Pancreas (tissue), 10 donors: ENCODE results near the gene CCDC40. TPM values are rescaled to one million over a fixed set of nuclear protein-coding genes. Genes with fewer than 3 reads are reported as not detected.
A peak's percentile ranks its signal among the peaks of the same experiment; 100 is the strongest.

ENCODE experiments used
- ATAC-seq, 4 donors: fragments of 200-7000 bp; cut with Tn5 transposase; one replicate each; pipeline versions ENCODE4 v1.8.0 to v1.9.1; 2020; ENCODE audit warnings: mild to moderate bottlenecking in 4 of 4, moderate library complexity in 4 of 4
- DNase-seq, 6 donors: peaks; one replicate each; pipeline ENCODE4 v3.0.0-alpha.2; 2020
- FAIRE-seq: peaks from 2 replicates; lab custom pipeline; 2012; peaks lifted over from hg19 to GRCh38; lab: Jason Lieb, UNC
- H3K27ac ChIP-seq, 4 donors: fragments of 200-600 bp; sonication (generic); 1 replicate in 3 of 4; 2 replicates in 1 of 4; pipeline versions ENCODE4 v1.5.0 to v1.8.0; 2020
- H3K27me3 ChIP-seq, 4 donors: fragments of 200-600 bp; one replicate each; pipeline ENCODE4 v1.8.0; 2021
- H3K36me3 ChIP-seq, 3 donors: fragments of 200-600 bp; sonication (generic) in 1 of 3; one replicate each; pipeline versions ENCODE4 v1.5.0 to v1.8.0; 2020 to 2021
- H3K4me1 ChIP-seq, 3 donors: fragments of 200-600 bp; one replicate each; pipeline ENCODE4 v1.8.0; 2021
- H3K4me3 ChIP-seq, 4 donors: fragments of 200-600 bp; sonication (generic) in 2 of 4; one replicate each; pipeline versions ENCODE4 v1.5.0 to v1.8.0; 2020 to 2021
- H3K9me3 ChIP-seq, 4 donors: fragments of 200-600 bp; one replicate each; pipeline ENCODE4 v1.8.0; 2021
- WGBS, 2 donors: extraction: QIAGEN DNeasy Blood & Tissue Kit; methylation state at CpG; one replicate each; pipeline ENCODE4 v1.1.7; 2013; 5-methylcytosine and 5-hydroxymethylcytosine counted together
- intact Hi-C, 3 donors: fragments of 100-400 bp; cut with DNase I; formaldehyde crosslinking; loops; one replicate each; pipeline versions ENCODE4 v1.11.1 to v1.14.2; 2022
- polyA plus RNA-seq, 2 donors: library from polyadenylated mRNA; stranded (reverse); fragments of 200-250 nt; gene quantifications; one replicate each; pipeline ENCODE4 v1.2.3, GENCODE V29; 2013
- total RNA-seq, 6 donors: library from RNA; stranded (reverse); fragmentation: NEBNext Ultra II Directional in 4 of 6; extraction: Animal tissue kit (Norgen Biotek cat#: 25700) in 4 of 6; gene quantifications; one replicate each; pipeline versions ENCODE4 v1.2.1 to v1.2.4, GENCODE V29; 2021 to 2023
- TF ChIP-seq, protein P1 (sequence below), 4 donors: fragments of 200-600 bp; sonication (generic) in 3 of 4; IDR thresholded peaks; one replicate each; pipeline versions ENCODE4 v1.5.0 to v1.8.0; 2021; ENCODE audit warnings: antibody characterized with exemption in 4 of 4
- donor health status: healthy with polysubstance abuse.
- donor health status: DM: no; HTN: no; CAD: no; lungs with moderate emphysema.
- donor health status: DM: no; HTN: no; CAD: no.
- donor health status: control.
- donor health status: control.
- donor health status: Bipolar disorder and iron deficiency.
- donor health status: DM: yes; HTN: yes; CAD: no.
- donor health status: DM: no; HTN: no; CAD: no.
- donor health status: DM: no; HTN: no; CAD: no.
- donor health status: DM: yes; HTN: yes; CAD: no.

The CCDC40 gene
- total and polyA plus RNA-seq, 8 donors, result 1.9 to 12.3 (median 3.4) TPM

DNA sequence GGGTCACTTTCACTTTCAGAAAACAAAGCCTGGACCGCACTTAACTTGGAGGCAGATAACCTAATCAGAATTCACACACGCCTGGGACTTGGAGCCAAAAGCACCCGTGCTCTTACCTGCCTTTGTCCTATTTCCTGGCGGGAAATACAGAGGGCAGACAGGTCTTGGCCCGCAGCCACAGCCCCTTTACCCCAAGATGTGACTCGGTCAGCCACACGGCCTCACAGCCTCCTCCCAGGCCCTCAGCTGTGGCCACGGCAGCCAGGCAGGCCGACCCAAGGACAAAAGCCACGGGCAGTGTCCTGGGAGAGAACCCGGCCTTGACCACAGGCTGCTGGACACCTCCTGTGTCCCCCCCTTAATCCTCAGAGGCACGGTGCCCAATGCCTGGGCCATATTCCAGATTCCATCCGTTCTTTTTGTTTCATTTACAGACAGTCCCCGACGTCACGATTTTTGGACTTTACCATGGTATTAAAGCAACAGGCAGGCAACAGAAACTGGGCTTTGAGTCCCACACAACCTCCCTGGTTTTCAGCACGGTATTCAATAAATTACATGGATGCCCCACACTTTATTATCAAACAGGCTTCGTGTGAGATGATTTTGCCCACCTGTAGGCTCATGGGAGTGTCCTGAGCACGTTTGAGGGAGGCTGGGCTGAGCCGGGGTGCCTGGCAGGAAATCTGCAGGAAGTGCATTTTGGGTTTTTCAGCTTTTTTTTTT lies 34.8 kb downstream of the CCDC40 start:
- peak overlapping the region in 3 of 4 donors; percentile 4 to 34 (median 33) for H3K4me3 ChIP-seq
- peak overlapping the region; percentile 72 to 89 (median 86) for H3K27ac ChIP-seq
- no peaks in the 10 kb centered on the region for H3K36me3 ChIP-seq
- WGBS, 2 donors, result 5 to 8% methylated on average over 20 of the region's 20 CpGs
- TF ChIP-seq, protein P1, sequence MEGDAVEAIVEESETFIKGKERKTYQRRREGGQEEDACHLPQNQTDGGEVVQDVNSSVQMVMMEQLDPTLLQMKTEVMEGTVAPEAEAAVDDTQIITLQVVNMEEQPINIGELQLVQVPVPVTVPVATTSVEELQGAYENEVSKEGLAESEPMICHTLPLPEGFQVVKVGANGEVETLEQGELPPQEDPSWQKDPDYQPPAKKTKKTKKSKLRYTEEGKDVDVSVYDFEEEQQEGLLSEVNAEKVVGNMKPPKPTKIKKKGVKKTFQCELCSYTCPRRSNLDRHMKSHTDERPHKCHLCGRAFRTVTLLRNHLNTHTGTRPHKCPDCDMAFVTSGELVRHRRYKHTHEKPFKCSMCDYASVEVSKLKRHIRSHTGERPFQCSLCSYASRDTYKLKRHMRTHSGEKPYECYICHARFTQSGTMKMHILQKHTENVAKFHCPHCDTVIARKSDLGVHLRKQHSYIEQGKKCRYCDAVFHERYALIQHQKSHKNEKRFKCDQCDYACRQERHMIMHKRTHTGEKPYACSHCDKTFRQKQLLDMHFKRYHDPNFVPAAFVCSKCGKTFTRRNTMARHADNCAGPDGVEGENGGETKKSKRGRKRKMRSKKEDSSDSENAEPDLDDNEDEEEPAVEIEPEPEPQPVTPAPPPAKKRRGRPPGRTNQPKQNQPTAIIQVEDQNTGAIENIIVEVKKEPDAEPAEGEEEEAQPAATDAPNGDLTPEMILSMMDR (IDR thresholded peaks at IDR 0.05), result no peak
- no peaks in the 10 kb centered on the region for H3K9me3 ChIP-seq
- no peak for FAIRE-seq
- no peaks in the 10 kb centered on the region for H3K27me3 ChIP-seq
- intact Hi-C loops, result loop anchor here in 1 of 3 donors (10.0 kb wide), 1 partner anchor 66 kb away; no protein-coding TSS in a partner anchor
- peak; percentile 64 to 91 (median 76) for DNase-seq
- peak; percentile 72 to 84 (median 74) for ATAC-seq
- H3K4me1 ChIP-seq, result peaks cover 7 to 32% (median 9%) of the 10 kb centered on the region in 3 donors

DNA sequence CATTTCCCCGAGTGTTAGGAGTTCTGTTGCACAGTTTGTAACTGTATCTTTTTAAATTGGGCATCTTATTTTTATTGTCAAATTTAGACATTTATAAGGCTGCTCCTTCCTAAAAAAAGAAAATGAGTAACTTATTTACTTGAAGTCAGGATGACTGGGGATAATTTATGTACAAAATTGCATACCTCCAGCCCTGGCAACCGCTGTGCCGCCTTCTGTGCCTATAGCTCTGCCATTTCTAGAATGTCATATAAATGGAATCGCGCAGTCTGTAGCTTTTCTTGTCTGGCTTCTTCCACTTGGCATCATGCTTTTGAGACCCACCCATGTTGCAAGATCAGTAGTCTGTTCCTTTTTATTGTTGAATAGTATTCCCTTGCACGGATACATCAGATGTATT lies 36.0 kb downstream of the CCDC40 start:
- Histone ChIP-seq H3K27ac (peak overlapping the region in 1 of 4 donors; percentile 85), H3K4me3 (no peak overlapping the region), H3K36me3 (no peaks in the 10 kb centered on the region), H3K4me1 (peaks cover 7 to 32% (median 9%) of the 10 kb centered on the region in 3 donors), H3K9me3 (no peaks in the 10 kb centered on the region), H3K27me3 (no peaks in the 10 kb centered on the region)
- 92 to 93% methylated on average over 6 of the region's 6 CpGs for whole genome bisulfite sequencing, 2 donors
- DNase-seq (no peak), FAIRE-seq (no peak), ATAC-seq (no peak)
- TF ChIP-seq, protein P1 (IDR thresholded peaks at IDR 0.05), result no peak
- intact Hi-C loops, result loop anchor here in 1 of 3 donors (10.0 kb wide), 1 partner anchor 68 kb away; no protein-coding TSS in a partner anchor

DNA sequence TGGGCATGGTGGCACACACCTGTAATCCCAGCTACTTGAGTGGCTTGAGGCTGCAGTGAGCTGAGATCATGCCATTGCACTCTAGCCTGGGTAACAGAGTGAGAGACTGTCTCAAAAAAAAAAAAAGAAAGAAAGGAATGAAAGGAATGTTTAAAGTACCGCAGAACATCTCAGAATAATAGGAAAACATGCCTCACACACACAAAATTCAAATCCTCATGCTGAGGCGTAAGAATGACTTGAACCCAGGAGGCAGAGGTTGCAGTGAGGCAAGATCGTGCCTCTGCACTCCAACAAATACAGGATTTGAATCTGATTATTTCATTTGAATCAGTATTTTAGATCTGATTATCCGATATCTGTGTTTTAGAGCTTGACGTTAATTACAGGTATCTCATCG lies 43.6 kb downstream of the CCDC40 start:
- H3K27me3 ChIP-seq, result no peaks in the 10 kb centered on the region
- no peaks in the 10 kb centered on the region for H3K36me3 ChIP-seq
- peaks cover 0 to 3% (median 0%) of the 10 kb centered on the region in 3 donors for H3K4me1 ChIP-seq
- no peak for DNase-seq
- intact Hi-C loops, result loop anchor here in 1 of 3 donors (5.0 kb wide), 1 partner anchor 172 kb away; no protein-coding TSS in a partner anchor
- TF ChIP-seq, protein P1 (IDR thresholded peaks at IDR 0.05), result no peak
- no peak overlapping the region for H3K27ac ChIP-seq
- WGBS, 2 donors, result 88 to 89% methylated on average over 6 of the region's 6 CpGs
- no peak overlapping the region for H3K4me3 ChIP-seq
- FAIRE-seq, result no peak
- no peaks in the 10 kb centered on the region for H3K9me3 ChIP-seq
- ATAC-seq, result no peak

DNA sequence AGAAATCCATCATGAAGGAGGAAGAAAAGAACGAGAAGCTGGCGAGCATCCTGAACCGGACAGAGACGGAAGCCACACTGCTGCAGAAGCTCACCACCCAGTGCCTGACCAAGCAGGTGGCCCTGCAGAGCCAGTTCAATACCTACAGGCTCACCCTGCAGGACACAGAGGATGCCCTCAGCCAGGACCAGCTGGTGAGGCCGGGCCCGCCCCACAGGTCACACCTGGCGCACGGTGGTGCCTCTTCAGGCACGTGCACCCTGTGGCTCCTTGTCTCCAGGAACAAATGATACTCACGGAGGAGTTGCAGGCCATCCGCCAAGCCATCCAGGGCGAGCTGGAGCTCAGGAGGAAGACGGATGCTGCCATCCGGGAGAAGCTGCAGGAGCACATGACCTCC lies 45.2 kb downstream of the CCDC40 start:
- Histone ChIP-seq H3K9me3 (no peaks in the 10 kb centered on the region), H3K27me3 (no peaks in the 10 kb centered on the region), H3K27ac (no peak overlapping the region), H3K4me3 (no peak overlapping the region), H3K4me1 (peaks cover 0 to 3% (median 0%) of the 10 kb centered on the region in 3 donors), H3K36me3 (no peaks in the 10 kb centered on the region)
- DNase-seq (peak in 1 of 6 donors; percentile 60), ATAC-seq (no peak), FAIRE-seq (no peak)
- intact Hi-C loops, result loop anchor here in 1 of 3 donors (5.0 kb wide), 1 partner anchor 171 kb away; no protein-coding TSS in a partner anchor
- TF ChIP-seq, protein P1 (IDR thresholded peaks at IDR 0.05), result no peak
- WGBS, 2 donors, result 89 to 95% methylated on average over 14 of the region's 14 CpGs
